Measurements from ENCODE around the gene POLR1C. TPM values are rescaled to one million over a fixed set of nuclear protein-coding genes. Genes with fewer than 3 reads are reported as not detected.
A peak's percentile ranks its signal among the peaks of the same experiment; 100 is the strongest.

POLR1C gene
- total RNA-seq, 1 donor from 2014 or later, result 91.7 TPM

- H3K27me3 Mint-ChIP-seq, result peaks cover 19% of the 10 kb centered on the region
- H3K27ac Mint-ChIP-seq, result peak overlapping the region; percentile 34
- DNase-seq, result no peak
- peaks cover 19% of the 10 kb centered on the region for H3K4me1 Mint-ChIP-seq
- intact Hi-C loops (cut with micrococcal nuclease), result no loop called here
- peaks cover 40% of the 10 kb centered on the region for H3K36me3 Mint-ChIP-seq (ENCODE audit: low read depth)
- H3K4me3 Mint-ChIP-seq, result peak overlapping the region; percentile 84
- H3K9me3 Mint-ChIP-seq, result no peaks in the 10 kb centered on the region
These were observed 7.5 kb upstream of the POLR1C start for GRCh38 chr6:43509142-43509983.

- Mint-ChIP-seq H3K36me3 (ENCODE audit: low read depth) (peaks cover 42% of the 10 kb centered on the region), H3K9me3 (no peaks in the 10 kb centered on the region)
- intact Hi-C loops (cut with micrococcal nuclease), result no loop called here
These were observed 6.7 kb upstream of the POLR1C start, which contains the start of gene LRRC73 for GRCh38 chr6:43509984-43510826. Gene LRRC73 (minus strand): TSS chr6:43510346. CDS start chr6:43509785, 561 bp downstream.

GRCh38 chr6:43510827-43511163 lies 6.1 kb upstream of the POLR1C start:
- H3K27me3 Mint-ChIP-seq, result peaks cover 19% of the 10 kb centered on the region
- no peaks in the 10 kb centered on the region for H3K9me3 Mint-ChIP-seq
- H3K27ac Mint-ChIP-seq, result no peak overlapping the region
- H3K4me1 Mint-ChIP-seq, result peaks cover 28% of the 10 kb centered on the region
- no peak for DNase-seq
- intact Hi-C loops (cut with micrococcal nuclease), result no loop called here
- peaks cover 44% of the 10 kb centered on the region for H3K36me3 Mint-ChIP-seq (ENCODE audit: low read depth)
- H3K4me3 Mint-ChIP-seq, result peak overlapping the region; percentile 77

More at GRCh38 chr6:43509984-43510826, 6.7 kb upstream of the POLR1C start, which contains the start of gene LRRC73:
- Mint-ChIP-seq H3K27me3 (peaks cover 19% of the 10 kb centered on the region), H3K4me3 (peak within 1 kb of the TSS; percentile 84), H3K27ac (peak within 1 kb of the TSS; percentile 34), H3K4me1 (peaks cover 25% of the 10 kb centered on the region)
- peak; percentile 96 for DNase-seq

- Mint-ChIP-seq H3K4me1 (peaks cover 32% of the 10 kb centered on the region), H3K27me3 (peaks cover 19% of the 10 kb centered on the region), H3K4me3 (peak overlapping the region; percentile 14), H3K9me3 (no peaks in the 10 kb centered on the region), H3K36me3 (ENCODE audit: low read depth) (peaks cover 41% of the 10 kb centered on the region), H3K27ac (no peak overlapping the region)
- DNase-seq, result no peak
- intact Hi-C loops (cut with micrococcal nuclease), result no loop called here
These were observed 5.0 kb upstream of the POLR1C start for GRCh38 chr6:43511824-43512415.

- Mint-ChIP-seq H3K4me1 (peaks cover 22% of the 10 kb centered on the region), H3K27ac (no peak overlapping the region), H3K4me3 (no peak overlapping the region), H3K9me3 (no peaks in the 10 kb centered on the region), H3K27me3 (no peaks in the 10 kb centered on the region), H3K36me3 (ENCODE audit: low read depth) (peaks cover 51% of the 10 kb centered on the region)
- DNase-seq, result peak; percentile 55
- intact Hi-C loops (cut with micrococcal nuclease), result loop anchor here (2.0 to 5.0 kb wide), 5 partner anchors 59 to 503 kb away; partner anchors contain the start of genes CUL7, MEA1, SRF and ZNF318
These were observed 1.1 kb upstream of the POLR1C start for GRCh38 chr6:43515808-43516207.

- intact Hi-C loops (cut with micrococcal nuclease), result loop anchor here (2.0 to 5.0 kb wide), 5 partner anchors 58 to 504 kb away; partner anchors contain the start of genes CUL7, MEA1, SRF and ZNF318
- Mint-ChIP-seq H3K4me1 (peaks cover 22% of the 10 kb centered on the region), H3K36me3 (ENCODE audit: low read depth) (peaks cover 52% of the 10 kb centered on the region), H3K4me3 (no peak overlapping the region), H3K27me3 (no peaks in the 10 kb centered on the region), H3K27ac (no peak overlapping the region), H3K9me3 (no peaks in the 10 kb centered on the region)
- no peak for DNase-seq
These were observed 557 bp upstream of the POLR1C start for GRCh38 chr6:43516367-43516696.

GRCh38 chr6:43517505-43518357 lies 842 bp downstream of the POLR1C start:
- H3K4me1 Mint-ChIP-seq, result peaks cover 19% of the 10 kb centered on the region
- no peaks in the 10 kb centered on the region for H3K9me3 Mint-ChIP-seq
- H3K27ac Mint-ChIP-seq, result no peak overlapping the region
- H3K36me3 Mint-ChIP-seq (ENCODE audit: low read depth), result peaks cover 49% of the 10 kb centered on the region
- H3K27me3 Mint-ChIP-seq, result no peaks in the 10 kb centered on the region
- no peak for DNase-seq
- intact Hi-C loops (cut with micrococcal nuclease), result loop anchor here (1.0 to 5.0 kb wide), 6 partner anchors 57 to 505 kb away; partner anchors contain the start of genes CUL7, GTPBP2, MEA1 and SRF
- H3K4me3 Mint-ChIP-seq, result no peak overlapping the region

- intact Hi-C loops (cut with micrococcal nuclease), result no loop called here
- Mint-ChIP-seq H3K9me3 (no peaks in the 10 kb centered on the region), H3K4me1 (peaks cover 13% of the 10 kb centered on the region), H3K27ac (no peak overlapping the region), H3K36me3 (ENCODE audit: low read depth) (peaks cover 53% of the 10 kb centered on the region), H3K27me3 (no peaks in the 10 kb centered on the region), H3K4me3 (no peak overlapping the region)
- no peak for DNase-seq
These were observed 3.2 kb downstream of the POLR1C start for GRCh38 chr6:43520097-43520496.

- DNase-seq, result no peak
- Mint-ChIP-seq H3K27me3 (no peaks in the 10 kb centered on the region), H3K36me3 (ENCODE audit: low read depth) (peaks cover 63% of the 10 kb centered on the region), H3K9me3 (no peaks in the 10 kb centered on the region), H3K4me1 (peaks cover 5% of the 10 kb centered on the region), H3K4me3 (no peak overlapping the region), H3K27ac (no peak overlapping the region)
- intact Hi-C loops (cut with micrococcal nuclease), result no loop called here
These were observed 4.9 kb downstream of the POLR1C start for GRCh38 chr6:43521836-43522235.

GRCh38 chr6:43522547-43523261 lies 5.8 kb downstream of the POLR1C start:
- DNase-seq, result no peak
- Mint-ChIP-seq H3K4me3 (no peak overlapping the region), H3K36me3 (ENCODE audit: low read depth) (peaks cover 72% of the 10 kb centered on the region), H3K4me1 (peaks cover 5% of the 10 kb centered on the region), H3K27ac (peak overlapping the region; percentile 30), H3K27me3 (no peaks in the 10 kb centered on the region), H3K9me3 (no peaks in the 10 kb centered on the region)
- intact Hi-C loops (cut with micrococcal nuclease), result no loop called here

- no peaks in the 10 kb centered on the region for H3K9me3 Mint-ChIP-seq
- H3K4me3 Mint-ChIP-seq, result no peak overlapping the region
- H3K27me3 Mint-ChIP-seq, result no peaks in the 10 kb centered on the region
- H3K27ac Mint-ChIP-seq, result no peak overlapping the region
- H3K4me1 Mint-ChIP-seq, result peaks cover 5% of the 10 kb centered on the region
- intact Hi-C loops (cut with micrococcal nuclease), result no loop called here
- H3K36me3 Mint-ChIP-seq (ENCODE audit: low read depth), result peaks cover 78% of the 10 kb centered on the region
- no peak for DNase-seq
These were observed 6.4 kb downstream of the POLR1C start for GRCh38 chr6:43523284-43523683.

GRCh38 chr6:43524483-43524961 lies 7.6 kb downstream of the POLR1C start:
- Mint-ChIP-seq H3K4me1 (peaks cover 5% of the 10 kb centered on the region), H3K4me3 (no peak overlapping the region), H3K27me3 (no peaks in the 10 kb centered on the region), H3K27ac (no peak overlapping the region), H3K36me3 (ENCODE audit: low read depth) (peaks cover 85% of the 10 kb centered on the region), H3K9me3 (no peaks in the 10 kb centered on the region)
- DNase-seq, result no peak
- intact Hi-C loops (cut with micrococcal nuclease), result no loop called here

Measured in activated CD4-positive, alpha-beta T cell treated with anti-CD3 and anti-CD28 coated beads, Interleukin-2, amount 10 ng/mL, durations not matched to agents 24 days and 14 days (primary cell).